Non-pigmented ciliary epithelial cell (primary cell): ENCODE results near the gene ERC2.
A peak's percentile ranks its signal among the peaks of the same experiment; 100 is the strongest.

Experiments used
- DNase-seq: peaks from one replicate; pipeline ENCODE4 v3.0.0-alpha.2; 2010; ENCODE audit warnings: low read depth

ERC2 gene

DNA sequence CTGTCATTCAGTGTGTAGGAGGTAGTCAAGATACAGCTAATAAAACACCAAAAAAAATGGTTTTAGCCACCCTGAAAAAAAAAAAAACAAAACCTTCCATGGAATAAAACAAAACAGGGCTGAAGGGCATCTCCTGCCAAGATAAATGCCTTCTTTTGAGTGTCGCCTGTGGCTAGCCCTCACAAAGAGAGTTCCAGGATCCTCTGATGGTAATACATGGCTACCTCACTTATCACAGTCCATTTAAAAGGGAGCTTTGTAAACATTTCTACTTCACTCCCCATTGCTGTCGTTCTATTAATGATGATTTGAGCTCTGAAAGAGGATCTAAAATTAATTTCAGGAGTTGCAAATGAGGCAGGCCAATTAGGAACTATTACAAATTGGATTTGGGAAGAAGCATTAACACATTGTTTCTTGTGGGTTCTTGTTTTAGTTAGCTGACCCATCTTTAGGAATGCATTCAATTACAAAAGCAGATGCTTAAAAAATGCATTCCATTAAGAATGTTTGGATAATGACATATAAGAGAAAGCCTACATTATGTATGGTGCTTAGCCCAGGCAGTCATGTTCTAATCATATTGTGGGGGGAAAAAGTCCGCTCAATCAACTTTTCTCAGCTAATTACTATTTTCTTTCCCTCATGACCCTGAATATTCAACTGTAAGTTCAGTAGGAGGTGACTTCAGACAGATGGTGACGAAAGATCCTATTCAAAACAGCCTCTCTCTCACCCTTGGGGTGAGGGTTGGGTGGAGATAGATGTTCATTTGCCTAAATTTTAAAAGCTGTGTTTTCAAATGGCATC is 726.0 kb downstream of the ERC2 start:
- no peak for DNase-seq

DNA sequence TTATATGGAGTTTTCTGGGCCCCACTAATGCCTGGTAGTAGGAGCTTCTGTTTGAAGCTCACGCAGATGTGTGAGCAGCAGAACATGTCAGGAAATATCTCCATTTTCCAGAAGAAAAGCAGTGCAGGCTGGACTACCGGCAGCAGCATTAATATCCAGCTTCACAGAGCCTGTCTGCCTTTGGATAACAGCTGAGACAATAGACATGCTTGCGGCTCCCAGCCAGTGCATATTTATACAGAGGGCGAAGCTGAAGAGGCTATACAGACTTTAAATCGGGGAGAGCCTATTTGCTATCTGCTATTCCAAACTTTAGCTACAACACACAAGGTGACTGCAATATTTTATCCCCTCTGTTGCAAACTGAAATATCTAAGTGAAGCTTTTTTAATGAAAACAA is 731.1 kb downstream of the ERC2 start:
- DNase-seq, result no peak

DNA sequence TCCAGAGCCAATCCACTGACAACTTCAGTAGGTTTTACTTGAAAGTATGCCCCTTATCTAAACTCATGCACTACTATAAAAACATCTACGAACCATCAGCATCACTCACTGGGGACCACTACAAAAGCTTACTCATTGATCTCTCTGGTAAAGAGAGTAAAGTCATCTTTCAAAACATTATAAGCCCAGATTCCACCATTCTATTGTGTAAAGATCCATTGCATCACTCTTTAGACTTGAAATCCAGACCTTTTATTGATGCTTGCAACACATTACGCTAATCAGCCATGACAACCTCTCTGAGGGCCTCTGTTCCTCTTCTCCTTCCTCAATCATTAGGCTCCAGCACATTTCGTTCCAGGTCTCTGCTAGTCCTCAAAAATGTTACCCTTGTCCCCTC is 732.3 kb downstream of the ERC2 start:
- no peak for DNase-seq

DNA sequence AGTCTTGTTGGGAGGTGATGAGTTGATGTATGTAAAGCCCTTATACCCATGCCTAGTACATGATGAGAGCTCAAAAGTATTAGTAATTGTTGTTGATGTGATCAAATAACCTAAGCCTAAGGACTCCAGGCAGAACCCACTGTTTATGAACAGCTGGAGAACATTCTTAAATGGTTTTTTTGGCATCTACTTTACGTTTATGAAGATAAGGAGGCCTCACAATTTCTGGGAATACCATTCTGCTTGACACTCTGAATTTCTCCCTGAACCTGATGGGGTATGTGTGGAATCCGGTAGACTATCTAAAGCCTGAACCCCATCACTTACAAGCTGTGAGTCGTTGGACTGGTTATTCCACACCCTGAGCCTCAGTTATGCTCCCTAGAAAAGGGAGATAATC is 736.5 kb downstream of the ERC2 start:
- DNase-seq, result no peak

DNA sequence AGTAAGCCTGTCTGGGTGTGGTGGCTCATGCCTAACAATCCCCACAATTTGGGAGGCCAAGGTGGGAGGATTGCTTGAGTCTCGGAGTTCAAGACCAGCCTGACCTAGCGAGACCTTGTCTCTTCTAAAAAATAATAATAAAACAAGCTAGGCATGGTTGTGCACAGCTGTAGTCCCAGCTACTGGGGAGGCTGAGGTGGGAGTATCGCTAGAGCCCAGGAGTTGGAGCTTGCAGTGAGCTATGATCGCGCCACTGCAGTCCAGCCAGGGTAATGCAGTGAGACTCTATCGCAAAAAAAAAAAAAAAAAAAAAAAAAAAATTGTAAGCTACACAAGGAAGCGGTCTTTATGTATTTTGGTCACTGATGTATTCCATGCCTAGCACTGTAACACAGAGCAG is 738.7 kb downstream of the ERC2 start:
- no peak for DNase-seq

DNA sequence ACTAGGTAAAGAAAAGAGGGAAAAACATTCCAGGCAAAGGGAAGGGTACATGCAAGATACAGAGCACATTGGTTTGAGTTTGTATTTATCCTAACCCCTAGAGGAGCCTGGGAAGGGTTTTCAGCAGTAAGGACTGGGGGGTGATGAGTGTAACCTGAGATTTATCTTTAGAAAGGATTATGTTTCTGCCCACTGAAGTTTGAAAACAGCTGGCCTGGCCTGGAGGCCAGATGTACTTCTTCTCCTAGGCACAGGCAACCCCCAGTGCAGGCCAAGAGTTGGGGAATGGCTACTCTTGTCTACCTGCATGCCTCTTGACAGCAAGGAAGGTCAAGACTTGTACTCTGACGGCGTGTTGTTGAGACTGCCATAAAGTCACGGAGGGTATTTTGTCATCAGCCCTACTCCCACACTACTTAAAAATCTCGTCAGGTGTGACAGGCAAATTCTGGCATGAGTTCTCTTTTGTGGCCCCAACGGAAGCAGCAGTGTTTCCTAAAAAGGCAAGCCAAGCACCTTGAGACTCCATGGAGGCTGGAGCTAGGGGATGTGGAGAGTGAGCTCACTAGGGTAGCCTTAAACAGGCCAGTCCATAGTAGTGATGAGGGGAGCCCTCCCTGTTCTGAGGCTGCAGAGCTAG is 739.7 kb downstream of the ERC2 start:
- no peak for DNase-seq

DNA sequence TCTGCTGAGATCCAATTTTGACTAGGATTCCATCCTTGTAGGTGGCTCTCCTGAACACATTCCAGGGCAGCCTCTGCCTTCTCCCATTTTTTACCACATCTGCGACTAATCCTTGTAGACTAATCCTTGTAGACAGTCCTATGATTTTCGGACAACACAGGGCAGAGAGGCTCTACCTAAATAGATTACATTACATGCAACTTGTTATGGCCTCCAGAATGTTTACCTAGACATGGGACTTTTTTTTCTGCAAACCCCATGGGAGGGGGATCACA is 741.8 kb downstream of the ERC2 start:
- DNase-seq, result no peak

DNA sequence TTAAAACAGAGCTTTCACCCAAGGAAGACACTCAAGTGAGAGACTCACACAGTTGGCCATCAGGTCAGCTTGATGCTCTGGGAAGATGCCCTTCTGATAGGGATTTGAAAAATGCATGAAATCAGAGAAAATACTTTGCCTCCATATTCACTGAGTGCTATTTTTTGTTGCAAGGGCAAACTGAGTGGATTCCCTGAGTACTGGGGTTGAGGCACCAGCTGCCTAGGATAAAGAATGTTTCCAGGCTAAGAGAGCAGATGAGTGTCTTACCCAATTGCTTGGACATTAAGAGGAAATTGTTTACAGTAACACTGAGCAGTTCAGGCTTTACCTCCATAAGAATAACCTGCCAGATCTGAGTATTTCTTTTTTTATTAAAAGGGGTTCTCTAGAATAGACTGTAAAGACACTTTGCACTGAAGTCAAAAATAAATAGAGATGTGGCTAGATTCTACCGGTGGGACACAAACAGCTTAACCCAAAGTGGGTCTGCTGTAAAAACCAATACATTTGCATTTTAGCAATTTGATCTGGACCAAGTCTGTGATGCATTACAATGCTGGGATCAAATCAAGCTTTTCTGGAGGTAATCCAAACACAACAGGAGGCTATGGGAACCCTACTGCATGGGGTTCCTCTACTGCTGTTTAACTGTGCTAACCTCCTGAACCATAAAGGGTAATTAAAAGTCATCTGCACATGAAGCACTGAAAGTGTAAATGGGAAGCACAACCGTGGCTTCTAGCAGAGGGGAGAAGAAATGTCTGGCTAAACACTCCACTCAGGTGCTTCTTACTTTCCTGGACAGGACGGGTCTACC is 742.4 kb downstream of the ERC2 start:
- no peak for DNase-seq

DNA sequence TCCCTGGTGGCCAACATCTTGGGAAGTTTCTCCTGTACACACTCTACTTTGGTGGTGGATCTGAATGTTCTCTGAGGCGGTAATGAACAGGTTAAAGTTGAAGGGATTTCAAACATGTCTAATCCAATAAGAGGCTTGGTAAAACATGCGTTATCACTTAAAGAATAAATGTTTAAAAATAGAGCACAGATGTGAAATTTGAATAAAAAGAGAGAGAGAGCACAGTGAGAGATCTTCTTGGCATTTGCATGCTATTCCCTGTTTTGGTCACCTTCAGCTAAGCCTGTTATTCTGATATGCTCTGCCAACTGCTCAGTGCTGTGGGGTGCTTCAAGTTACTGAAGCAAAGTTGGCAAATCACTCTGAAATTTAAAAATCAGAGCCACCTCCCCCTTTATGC is 743.4 kb downstream of the ERC2 start:
- no peak for DNase-seq

DNA sequence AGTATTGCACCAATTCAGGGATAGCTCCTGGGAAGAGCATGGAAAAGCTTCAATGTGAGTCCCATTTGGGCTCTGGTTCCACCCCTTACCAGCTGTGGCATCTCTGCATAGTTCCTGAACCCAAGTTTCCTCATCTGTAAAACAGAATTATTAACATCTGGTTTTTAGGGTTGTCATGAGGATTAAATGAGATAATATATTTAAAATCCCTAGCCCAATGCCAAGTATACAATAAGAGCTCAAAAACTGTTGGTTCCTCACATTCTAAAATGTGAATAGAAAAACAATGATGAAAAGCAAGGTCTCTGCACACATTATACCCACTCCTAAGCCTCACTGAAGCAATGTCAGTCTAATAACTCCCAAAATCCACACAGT is 743.9 kb downstream of the ERC2 start:
- no peak for DNase-seq

DNA sequence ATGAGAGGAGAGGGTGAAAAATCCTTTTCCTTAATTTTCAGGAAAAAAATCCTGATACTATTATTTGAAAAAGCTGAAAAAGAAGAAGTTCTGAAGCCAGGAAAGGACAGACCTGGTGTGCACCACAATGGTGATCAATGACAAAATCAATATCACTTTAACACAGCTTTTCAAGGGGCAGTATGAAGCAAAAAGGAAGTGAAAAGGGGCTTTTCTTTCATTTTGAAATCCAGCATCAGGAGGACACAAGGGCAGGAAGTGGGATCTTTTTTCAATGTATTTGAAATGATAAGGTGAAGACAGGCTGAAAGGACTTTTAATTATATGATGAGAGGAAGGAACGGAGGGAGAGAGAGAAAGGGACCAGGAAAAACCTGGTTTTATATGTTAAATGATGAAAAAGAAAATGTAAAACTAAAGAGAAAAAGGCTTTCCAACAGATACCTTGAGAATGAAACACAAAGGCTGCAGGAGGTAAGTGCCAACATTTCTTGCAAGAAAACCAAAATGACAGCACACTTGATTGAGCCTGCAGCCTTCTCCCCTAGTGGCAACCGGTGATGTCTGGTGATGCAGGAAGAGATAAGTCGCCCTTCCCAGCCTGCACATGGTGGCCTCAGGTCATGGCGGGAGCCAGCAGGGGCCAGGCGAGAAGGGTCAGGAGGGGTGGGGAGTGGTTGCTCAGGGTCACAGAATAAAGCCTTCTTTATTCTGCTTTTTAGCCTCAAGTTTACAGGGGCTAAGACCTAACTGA is 744.4 kb downstream of the ERC2 start:
- DNase-seq, result no peak

DNA sequence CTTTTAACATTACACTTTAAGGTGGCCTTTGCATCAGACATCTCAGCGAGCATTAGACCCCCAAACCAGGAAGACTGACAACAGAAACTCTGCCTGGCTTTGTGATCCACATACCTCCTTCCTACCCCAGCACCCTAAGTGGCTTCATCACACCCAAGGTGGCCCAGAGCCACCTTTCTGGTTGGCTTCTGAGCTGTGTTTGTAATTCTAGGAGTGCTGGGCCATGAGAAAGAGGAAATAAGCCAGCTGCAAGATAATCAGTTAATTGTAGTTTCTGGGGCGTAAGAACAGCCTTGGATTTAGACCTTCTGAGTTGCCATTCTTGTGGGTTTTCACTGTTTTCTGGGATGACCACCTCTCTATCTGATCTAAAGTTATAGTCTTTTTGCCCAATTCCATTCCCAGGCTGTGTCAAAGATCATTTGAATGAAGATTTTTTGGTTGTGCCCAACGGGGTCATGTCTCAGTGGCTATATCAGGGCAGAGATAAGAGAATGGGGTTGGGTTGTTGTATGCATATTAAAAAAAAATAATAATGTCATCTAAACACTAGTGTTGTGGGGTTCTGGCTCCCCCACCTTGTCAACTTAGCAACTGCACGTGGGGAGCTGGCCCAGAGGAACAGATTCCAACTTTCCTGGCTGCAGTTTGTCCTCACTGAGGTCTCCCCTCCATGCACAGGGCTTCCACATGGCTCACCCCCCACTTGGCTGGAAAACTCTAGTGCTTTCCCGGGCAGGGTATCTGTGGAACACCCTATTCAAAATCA is 746.4 kb downstream of the ERC2 start:
- no peak for DNase-seq

DNA sequence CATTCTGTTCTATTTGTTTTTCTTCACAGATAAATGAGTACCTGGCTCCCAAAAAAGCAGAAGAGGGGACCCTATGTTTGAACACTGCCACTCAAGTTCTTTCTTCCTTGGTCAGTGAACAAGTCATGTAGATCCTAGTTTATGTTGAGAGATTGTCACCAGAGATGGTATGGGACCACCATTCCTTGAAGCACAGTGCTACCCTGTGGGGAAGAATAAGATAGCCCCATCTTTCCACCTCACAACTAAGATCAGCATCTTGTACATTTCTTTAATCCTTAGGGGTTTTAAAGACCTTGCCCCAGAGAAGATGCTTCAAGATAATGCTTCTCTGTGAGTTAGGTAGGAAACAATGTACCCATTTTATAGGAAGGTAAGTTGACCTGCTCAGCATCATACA is 747.7 kb downstream of the ERC2 start:
- DNase-seq, result no peak

DNA sequence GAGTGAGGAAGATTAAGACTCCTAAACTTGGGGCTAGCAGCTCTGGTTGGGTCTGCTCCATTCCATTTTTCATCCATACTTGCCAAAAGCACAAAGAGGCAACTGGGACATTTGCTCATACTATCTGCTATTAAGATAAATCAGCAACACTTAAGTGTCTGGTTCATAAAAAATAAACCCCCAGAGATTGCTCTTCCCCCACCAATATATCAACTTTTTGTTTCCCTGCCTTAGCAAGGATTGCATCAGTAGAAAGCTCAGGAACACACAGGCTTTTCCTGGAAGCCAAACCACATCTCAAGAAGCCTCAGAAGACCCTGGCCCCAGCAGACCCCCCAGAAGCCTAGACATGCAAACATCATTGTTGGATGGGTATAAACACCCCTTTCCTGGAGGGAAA is 748.8 kb downstream of the ERC2 start:
- no peak for DNase-seq

DNA sequence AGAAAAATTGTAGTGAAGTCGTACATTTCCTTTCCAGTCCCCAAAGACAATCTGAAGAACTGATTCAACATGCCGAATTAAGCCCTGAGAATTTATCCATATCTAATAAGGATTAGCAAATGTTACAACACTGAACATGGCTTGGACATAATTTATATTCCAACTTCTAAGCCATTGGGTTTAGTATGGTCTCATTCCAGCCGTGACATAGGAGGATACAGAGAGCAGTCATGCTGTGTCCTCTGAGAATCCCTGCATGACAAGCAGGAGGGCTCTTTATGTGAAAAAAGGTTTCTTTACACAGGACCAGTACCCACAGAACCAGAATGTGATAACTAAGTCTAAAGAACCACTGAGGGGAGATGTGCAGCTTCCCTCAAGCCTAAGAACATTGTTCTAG is 749.3 kb downstream of the ERC2 start:
- DNase-seq, result no peak

DNA sequence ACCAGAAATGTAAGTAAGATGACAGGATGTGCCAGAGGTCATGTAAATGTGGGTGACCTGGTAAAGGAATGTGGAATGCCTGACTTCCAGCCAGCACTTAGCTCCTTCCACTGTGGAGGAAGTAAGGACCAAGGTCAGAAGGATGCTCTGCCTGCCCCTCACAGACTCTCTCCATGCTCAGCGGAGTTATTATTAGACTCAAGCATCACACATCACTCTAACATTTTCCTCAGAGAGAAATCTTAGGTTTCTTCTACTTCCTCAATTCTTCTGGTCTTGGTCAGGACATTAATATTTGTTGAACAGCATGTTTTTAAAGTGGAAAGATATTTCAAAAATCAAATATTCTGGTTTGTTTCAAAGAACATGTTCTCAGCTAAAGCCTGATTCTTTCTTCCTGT is 749.7 kb downstream of the ERC2 start:
- peak; percentile 32 for DNase-seq

DNA sequence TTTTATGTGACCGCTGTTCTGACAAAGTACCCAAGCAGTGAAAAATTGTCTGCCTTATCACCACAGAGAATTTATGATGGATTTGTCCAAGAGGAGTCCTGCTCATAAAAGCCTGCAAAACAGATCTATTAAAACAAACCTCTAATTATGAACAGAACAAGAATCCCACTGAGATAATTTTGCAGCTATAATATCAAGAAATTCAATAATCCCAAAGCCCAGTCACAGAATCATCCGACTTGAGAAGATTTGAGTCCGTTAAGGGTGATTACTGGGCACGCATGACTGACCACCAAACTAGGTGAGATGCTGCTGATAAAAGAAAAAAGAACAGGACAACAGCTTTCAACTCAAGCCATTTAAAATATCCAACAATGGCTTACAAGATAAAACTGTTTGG is 750.2 kb downstream of the ERC2 start:
- no peak for DNase-seq

DNA sequence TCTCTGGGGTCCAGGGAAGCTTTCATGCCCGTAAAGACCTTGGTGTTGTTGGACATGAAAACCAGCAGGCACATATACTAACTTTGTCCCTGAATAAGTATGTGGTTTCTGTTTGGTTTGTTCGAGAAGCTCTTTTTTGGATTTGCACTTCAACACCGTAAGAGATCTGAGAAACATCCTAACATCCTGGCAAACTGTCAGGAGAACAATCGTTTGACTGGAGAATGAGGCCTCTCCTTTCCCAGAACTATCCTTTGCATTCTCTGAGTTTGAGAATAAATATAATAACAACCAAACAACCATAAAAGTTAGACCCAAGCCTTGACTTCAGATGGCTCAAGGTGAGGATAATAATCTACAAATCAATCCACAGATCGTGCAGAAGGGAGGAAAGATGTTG is 750.8 kb downstream of the ERC2 start:
- no peak for DNase-seq

DNA sequence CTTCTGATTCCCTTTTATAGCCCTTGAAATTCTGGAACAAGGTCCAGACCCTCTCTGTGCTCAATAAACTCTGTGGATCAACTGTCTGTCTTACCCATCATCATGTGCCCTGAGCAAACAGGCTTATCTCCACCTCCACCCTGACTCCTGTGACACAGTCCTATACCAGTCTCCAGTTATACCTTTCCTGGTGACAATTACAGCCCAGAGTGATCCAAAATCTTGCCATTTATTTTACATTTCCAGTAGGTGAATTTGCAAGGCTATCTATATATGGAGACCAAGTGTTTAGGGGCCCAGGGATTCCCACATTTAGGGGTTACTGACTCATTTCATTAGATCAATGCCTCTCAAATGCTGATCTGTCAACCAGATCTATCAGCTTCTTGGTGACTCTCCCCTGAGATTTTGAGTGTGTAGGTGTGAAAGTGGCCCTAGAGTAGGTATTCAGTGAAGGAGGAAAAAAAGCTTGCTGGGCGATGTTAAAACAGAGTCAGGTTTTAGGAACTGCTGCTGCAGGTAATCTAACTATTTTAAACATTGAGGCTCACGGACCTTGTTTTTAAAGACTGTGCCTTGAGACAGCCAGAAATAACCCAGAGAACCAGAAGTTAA is 751.5 kb downstream of the ERC2 start:
- DNase-seq, result no peak

DNA sequence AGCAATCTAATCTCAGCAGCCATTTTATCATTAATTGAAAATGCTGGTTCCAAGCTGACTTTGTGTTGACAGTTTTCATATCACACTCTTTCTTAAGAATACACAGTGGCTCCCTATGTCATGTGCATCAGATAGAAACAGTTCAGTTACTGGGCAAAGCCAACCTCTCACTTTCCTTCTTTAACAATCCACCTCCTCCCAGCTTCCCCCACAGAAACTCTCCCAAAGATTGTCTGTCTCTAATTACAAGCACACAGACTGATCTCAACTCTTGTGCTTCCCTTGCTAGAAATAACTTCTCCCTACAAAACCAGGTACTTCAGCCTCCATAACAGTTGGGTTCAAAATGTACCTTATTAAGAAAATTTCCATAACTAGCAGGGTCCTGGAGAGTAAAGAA is 752.2 kb downstream of the ERC2 start:
- DNase-seq, result no peak

DNA sequence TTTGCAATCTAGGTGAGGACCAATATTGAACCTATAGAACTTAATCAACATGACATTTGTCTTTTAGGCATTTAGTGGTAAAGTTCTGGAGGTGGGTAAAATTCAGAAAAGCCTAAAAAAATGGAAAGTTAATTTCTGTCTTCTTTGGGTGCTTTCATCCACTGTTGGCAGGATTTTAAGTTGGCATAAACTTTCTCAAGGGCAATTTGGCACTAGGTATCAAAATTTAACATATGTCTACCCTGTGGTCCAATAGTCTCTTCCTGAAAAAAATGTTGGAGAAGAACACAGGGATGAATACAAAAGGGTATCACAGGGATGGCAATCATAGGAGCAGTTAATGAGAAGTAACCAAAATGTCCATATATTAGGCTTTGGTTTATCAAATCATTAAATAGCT is 754.2 kb downstream of the ERC2 start:
- no peak for DNase-seq

DNA sequence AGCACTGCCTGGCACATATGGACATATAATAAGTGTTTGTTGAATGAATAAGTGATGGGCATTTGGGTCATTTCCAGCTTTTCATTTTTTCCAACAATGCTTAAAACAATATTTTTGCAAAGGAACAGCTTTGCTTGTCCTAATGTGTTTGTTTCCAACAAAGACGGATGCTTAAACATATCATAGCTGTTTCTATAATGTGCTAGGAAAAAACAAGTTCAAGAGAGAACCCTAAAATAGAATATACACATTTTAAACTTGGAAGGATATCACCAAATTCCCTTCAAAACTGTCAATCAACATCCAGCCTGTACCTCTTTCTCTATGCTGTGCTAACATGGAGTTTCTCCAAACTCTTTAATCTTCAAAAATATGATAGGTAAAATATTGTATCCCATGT is 756.6 kb downstream of the ERC2 start:
- DNase-seq, result no peak
